HepG2 (cell line): ENCODE results near the gene VEZF1. TPM values are rescaled to one million over a fixed set of nuclear protein-coding genes. Genes with fewer than 3 reads are reported as not detected.

ENCODE experiments used
- ERF ChIP-seq: IDR thresholded peaks from 2 replicates; pipeline ENCODE4 v1.6.1; 2018; ENCODE audit warnings: missing biosample characterization, missing genetic modification reagents
- ISL2 ChIP-seq: sonication (generic); formaldehyde crosslinking; IDR thresholded peaks from 2 replicates; pipeline ENCODE4 v1.5.0; 2020; ENCODE audit warnings: missing genetic modification reagents
- REL ChIP-seq: sonication (generic); formaldehyde crosslinking; conservative IDR thresholded peaks from 2 replicates; pipeline ENCODE4 v1.8.0; 2022; ENCODE audit warnings: mild to moderate bottlenecking, missing genetic modification reagents, moderate library complexity
- RELA ChIP-seq: sonication (generic); formaldehyde crosslinking; IDR thresholded peaks from 2 replicates; pipeline ENCODE4 v1.4.0; 2020; ENCODE audit warnings: missing genetic modification reagents
- RFX5 ChIP-seq: IDR thresholded peaks from 2 replicates; pipeline ENCODE4 v1.6.1; 2011; ENCODE audit warnings: low read depth, low read length, improper control_type of control experiment
- ZFP37 ChIP-seq: sonication (generic); formaldehyde crosslinking; IDR thresholded peaks from 2 replicates; pipeline ENCODE4 v1.4.0; 2020; ENCODE audit warnings: missing genetic modification reagents, borderline replicate concordance
- ZFP90 ChIP-seq: sonication (generic); formaldehyde crosslinking; IDR thresholded peaks from 2 replicates; pipeline ENCODE4 v1.8.0; 2022; ENCODE audit warnings: missing genetic modification reagents, mild to moderate bottlenecking, inconsistent platforms, borderline replicate concordance
- ZNF296 ChIP-seq: sonication (generic); formaldehyde crosslinking; conservative IDR thresholded peaks from 2 replicates; pipeline ENCODE4 v1.5.0; 2020; ENCODE audit warnings: mild to moderate bottlenecking, missing genetic modification reagents
- ZNF382 ChIP-seq: sonication (generic); formaldehyde crosslinking; IDR thresholded peaks from 2 replicates; pipeline ENCODE4 v1.5.0; 2020; ENCODE audit warnings: missing genetic modification reagents, mild to moderate bottlenecking, borderline replicate concordance
- ZNF549 ChIP-seq: sonication (generic); formaldehyde crosslinking; IDR thresholded peaks from 2 replicates; pipeline ENCODE4 v1.5.0; 2020; ENCODE audit warnings: missing genetic modification reagents
- ZNF629 ChIP-seq: sonication (generic); formaldehyde crosslinking; conservative IDR thresholded peaks from 2 replicates; pipeline ENCODE4 v1.5.0; 2020; ENCODE audit warnings: missing genetic modification reagents
- polyA plus RNA-seq, 8 experiments: library from polyadenylated mRNA; depleted of rRNA in 3 of 8; stranded (reverse) in 7 of 8; unstranded in 1 of 8; fragments of >200 nt; fragmentation: Illumina TruSeq in 4 of 8; extraction: Trizol in 4 of 8; gene quantifications; 2 replicates each; pipeline versions ENCODE4 v1.2.1 to v1.2.3, GENCODE V29; 2011 to 2016; ENCODE audit warnings: low read depth in 4 of 8, missing spikeins in 1 of 8, mixed read lengths in 1 of 8; ENCODE audit not compliant: insufficient read depth in 1 of 8
- total RNA-seq, 5 experiments: library from RNA; depleted of rRNA; stranded (reverse); fragments of >200 nt; fragmentation: Illumina TruSeq; extraction: Trizol; gene quantifications; 2 replicates each; pipeline ENCODE4 v1.2.3, GENCODE V29; 2016; ENCODE audit warnings: low read depth in 1 of 5
- TF ChIP-seq, protein P1 (sequence below): sonication (generic); IDR thresholded peaks from 2 replicates; pipeline ENCODE4 v1.6.1; 2016; ENCODE audit warnings: low read depth, borderline replicate concordance
- TF ChIP-seq, protein P2 (sequence below): sonication (generic); formaldehyde crosslinking; IDR thresholded peaks from 2 replicates; pipeline ENCODE4 v1.5.0; 2020; ENCODE audit warnings: mild to moderate bottlenecking, missing genetic modification reagents
- TF ChIP-seq, protein P3 (sequence below): fragments of 450-650 bp; IDR thresholded peaks from 2 replicates; pipeline ENCODE4 v1.6.1; 2016
- TF ChIP-seq, protein P4 (sequence below): sonication (generic); formaldehyde crosslinking; IDR thresholded peaks from 2 replicates; pipeline ENCODE4 v1.8.0; 2022; ENCODE audit warnings: mild to moderate bottlenecking, missing genetic modification reagents
- TF ChIP-seq, protein P5 (sequence below): sonication (generic); formaldehyde crosslinking; IDR thresholded peaks from 2 replicates; pipeline ENCODE4 v1.4.0; 2020; ENCODE audit warnings: missing genetic modification reagents, borderline replicate concordance
- TF ChIP-seq, protein P6 (sequence below): sonication (generic); formaldehyde crosslinking; IDR thresholded peaks from 2 replicates; pipeline ENCODE4 v1.4.0; 2020; ENCODE audit warnings: missing genetic modification reagents, mild to moderate bottlenecking, borderline replicate concordance

VEZF1 gene
- total and polyA plus RNA-seq, 2 of the 13 experiments (the other 11 are each of a cell fraction or from before 2014, with no cell fraction given) = 45.9 to 49.7 TPM

DNA sequence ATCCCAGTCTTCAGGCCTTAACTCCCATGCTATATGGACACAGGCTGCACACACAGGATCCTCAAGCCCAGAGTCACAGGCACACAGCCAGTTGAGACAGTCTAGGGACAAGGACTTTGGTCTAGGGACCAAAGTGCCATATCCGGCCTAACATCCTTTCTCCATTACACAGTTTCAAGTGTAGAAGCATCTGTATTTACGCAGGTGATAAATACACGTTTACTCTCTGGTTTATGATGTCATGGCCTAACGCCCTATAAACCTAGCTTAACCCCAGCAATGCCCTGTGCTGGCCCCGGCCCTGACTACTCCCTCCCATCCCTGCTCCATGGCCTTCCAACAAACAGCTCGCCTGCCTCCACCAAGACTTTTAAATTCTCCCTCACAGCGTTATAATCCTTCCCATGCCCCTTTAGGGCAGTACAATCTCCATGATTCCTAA, 50.0 kb downstream of the VEZF1 start (continued):
- TF ChIP-seq ZNF382 (CRISPR knock-in tag) (no peak), ZFP37 (CRISPR knock-in tag) (no peak), ZNF629 (CRISPR knock-in tag) (no peak), ERF (CRISPR knock-in tag) (peak; percentile 94), ZFP90 (CRISPR knock-in tag) (no peak), RELA (CRISPR knock-in tag) (no peak), RFX5 (no peak), REL (no peak), ISL2 (CRISPR knock-in tag) (no peak; the same call in 1 of the 2 replicates), ZNF296 (no peak), ZNF549 (no peak)
- TF ChIP-seq, protein P1, sequence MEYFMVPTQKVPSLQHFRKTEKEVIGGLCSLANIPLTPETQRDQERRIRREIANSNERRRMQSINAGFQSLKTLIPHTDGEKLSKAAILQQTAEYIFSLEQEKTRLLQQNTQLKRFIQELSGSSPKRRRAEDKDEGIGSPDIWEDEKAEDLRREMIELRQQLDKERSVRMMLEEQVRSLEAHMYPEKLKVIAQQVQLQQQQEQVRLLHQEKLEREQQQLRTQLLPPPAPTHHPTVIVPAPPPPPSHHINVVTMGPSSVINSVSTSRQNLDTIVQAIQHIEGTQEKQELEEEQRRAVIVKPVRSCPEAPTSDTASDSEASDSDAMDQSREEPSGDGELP = peak; percentile 97
- TF ChIP-seq, protein P2, sequence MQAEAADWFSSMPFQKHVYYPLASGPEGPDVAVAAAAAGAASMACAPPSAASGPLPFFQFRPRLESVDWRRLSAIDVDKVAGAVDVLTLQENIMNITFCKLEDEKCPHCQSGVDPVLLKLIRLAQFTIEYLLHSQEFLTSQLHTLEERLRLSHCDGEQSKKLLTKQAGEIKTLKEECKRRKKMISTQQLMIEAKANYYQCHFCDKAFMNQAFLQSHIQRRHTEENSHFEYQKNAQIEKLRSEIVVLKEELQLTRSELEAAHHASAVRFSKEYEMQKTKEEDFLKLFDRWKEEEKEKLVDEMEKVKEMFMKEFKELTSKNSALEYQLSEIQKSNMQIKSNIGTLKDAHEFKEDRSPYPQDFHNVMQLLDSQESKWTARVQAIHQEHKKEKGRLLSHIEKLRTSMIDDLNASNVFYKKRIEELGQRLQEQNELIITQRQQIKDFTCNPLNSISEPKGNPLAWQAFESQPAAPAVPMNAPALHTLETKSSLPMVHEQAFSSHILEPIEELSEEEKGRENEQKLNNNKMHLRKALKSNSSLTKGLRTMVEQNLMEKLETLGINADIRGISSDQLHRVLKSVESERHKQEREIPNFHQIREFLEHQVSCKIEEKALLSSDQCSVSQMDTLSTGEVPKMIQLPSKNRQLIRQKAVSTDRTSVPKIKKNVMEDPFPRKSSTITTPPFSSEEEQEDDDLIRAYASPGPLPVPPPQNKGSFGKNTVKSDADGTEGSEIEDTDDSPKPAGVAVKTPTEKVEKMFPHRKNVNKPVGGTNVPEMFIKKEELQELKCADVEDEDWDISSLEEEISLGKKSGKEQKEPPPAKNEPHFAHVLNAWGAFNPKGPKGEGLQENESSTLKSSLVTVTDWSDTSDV (CRISPR knock-in tag) = no peak
- TF ChIP-seq, protein P3, sequence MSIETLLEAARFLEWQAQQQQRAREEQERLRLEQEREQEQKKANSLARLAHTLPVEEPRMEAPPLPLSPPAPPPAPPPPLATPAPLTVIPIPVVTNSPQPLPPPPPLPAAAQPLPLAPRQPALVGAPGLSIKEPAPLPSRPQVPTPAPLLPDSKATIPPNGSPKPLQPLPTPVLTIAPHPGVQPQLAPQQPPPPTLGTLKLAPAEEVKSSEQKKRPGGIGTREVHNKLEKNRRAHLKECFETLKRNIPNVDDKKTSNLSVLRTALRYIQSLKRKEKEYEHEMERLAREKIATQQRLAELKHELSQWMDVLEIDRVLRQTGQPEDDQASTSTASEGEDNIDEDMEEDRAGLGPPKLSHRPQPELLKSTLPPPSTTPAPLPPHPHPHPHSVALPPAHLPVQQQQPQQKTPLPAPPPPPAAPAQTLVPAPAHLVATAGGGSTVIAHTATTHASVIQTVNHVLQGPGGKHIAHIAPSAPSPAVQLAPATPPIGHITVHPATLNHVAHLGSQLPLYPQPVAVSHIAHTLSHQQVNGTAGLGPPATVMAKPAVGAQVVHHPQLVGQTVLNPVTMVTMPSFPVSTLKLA = no peak
- TF ChIP-seq, protein P4, sequence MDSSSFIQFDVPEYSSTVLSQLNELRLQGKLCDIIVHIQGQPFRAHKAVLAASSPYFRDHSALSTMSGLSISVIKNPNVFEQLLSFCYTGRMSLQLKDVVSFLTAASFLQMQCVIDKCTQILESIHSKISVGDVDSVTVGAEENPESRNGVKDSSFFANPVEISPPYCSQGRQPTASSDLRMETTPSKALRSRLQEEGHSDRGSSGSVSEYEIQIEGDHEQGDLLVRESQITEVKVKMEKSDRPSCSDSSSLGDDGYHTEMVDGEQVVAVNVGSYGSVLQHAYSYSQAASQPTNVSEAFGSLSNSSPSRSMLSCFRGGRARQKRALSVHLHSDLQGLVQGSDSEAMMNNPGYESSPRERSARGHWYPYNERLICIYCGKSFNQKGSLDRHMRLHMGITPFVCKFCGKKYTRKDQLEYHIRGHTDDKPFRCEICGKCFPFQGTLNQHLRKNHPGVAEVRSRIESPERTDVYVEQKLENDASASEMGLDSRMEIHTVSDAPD = no peak
- TF ChIP-seq, protein P5, sequence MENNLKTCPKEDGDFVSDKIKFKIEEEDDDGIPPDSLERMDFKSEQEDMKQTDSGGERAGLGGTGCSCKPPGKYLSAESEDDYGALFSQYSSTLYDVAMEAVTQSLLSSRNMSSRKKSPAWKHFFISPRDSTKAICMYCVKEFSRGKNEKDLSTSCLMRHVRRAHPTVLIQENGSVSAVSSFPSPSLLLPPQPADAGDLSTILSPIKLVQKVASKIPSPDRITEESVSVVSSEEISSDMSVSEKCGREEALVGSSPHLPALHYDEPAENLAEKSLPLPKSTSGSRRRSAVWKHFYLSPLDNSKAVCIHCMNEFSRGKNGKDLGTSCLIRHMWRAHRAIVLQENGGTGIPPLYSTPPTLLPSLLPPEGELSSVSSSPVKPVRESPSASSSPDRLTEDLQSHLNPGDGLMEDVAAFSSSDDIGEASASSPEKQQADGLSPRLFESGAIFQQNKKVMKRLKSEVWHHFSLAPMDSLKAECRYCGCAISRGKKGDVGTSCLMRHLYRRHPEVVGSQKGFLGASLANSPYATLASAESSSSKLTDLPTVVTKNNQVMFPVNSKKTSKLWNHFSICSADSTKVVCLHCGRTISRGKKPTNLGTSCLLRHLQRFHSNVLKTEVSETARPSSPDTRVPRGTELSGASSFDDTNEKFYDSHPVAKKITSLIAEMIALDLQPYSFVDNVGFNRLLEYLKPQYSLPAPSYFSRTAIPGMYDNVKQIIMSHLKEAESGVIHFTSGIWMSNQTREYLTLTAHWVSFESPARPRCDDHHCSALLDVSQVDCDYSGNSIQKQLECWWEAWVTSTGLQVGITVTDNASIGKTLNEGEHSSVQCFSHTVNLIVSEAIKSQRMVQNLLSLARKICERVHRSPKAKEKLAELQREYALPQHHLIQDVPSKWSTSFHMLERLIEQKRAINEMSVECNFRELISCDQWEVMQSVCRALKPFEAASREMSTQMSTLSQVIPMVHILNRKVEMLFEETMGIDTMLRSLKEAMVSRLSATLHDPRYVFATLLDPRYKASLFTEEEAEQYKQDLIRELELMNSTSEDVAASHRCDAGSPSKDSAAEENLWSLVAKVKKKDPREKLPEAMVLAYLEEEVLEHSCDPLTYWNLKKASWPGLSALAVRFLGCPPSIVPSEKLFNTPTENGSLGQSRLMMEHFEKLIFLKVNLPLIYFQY (CRISPR knock-in tag) = peak; percentile 44; the same call in 1 of the 2 replicates
- TF ChIP-seq, protein P6, sequence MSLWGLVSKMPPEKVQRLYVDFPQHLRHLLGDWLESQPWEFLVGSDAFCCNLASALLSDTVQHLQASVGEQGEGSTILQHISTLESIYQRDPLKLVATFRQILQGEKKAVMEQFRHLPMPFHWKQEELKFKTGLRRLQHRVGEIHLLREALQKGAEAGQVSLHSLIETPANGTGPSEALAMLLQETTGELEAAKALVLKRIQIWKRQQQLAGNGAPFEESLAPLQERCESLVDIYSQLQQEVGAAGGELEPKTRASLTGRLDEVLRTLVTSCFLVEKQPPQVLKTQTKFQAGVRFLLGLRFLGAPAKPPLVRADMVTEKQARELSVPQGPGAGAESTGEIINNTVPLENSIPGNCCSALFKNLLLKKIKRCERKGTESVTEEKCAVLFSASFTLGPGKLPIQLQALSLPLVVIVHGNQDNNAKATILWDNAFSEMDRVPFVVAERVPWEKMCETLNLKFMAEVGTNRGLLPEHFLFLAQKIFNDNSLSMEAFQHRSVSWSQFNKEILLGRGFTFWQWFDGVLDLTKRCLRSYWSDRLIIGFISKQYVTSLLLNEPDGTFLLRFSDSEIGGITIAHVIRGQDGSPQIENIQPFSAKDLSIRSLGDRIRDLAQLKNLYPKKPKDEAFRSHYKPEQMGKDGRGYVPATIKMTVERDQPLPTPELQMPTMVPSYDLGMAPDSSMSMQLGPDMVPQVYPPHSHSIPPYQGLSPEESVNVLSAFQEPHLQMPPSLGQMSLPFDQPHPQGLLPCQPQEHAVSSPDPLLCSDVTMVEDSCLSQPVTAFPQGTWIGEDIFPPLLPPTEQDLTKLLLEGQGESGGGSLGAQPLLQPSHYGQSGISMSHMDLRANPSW (CRISPR knock-in tag) = no peak
